Panc1 (cell line): ENCODE data around the gene TBC1D2B. TPM values are rescaled to one million over a fixed set of nuclear protein-coding genes. Genes with fewer than 3 reads are reported as not detected.

ENCODE experiments used
- ATAC-seq: fragments of 200-7000 bp; cut with Tn5 transposase; 2 replicates; pipeline ENCODE4 v1.9.1; 2020; ENCODE audit warnings: mild to moderate bottlenecking, moderate library complexity
- BruUV-seq: library from RNA; stranded (reverse); fragments of 400-500 nt; replicated peaks from 2 replicates; lab custom pipeline; 2021; lab: Mats Ljungman, UMichigan
- CTCF ChIA-PET: fragments of 300-600 bp; sonication (Branson Sonifier 250); formaldehyde crosslinking; loops from one replicate; lab custom pipeline; 2022; ENCODE audit warnings: antibody characterized with exemption; lab: Charles Lee
- POLR2A ChIA-PET: fragments of 300-600 bp; sonication (Branson Sonifier 250); formaldehyde crosslinking; loops from one replicate; lab custom pipeline; 2022; ENCODE audit warnings: antibody characterized with exemption; lab: Charles Lee
- DNase-seq: peaks from one replicate; pipeline ENCODE4 v3.0.0-alpha.2; 2010; ENCODE audit warnings: low read depth, low spot score
- H3K27ac ChIP-seq: 2 replicates; pipeline ENCODE4 v1.5.1; 2011; ENCODE audit warnings: mild to moderate bottlenecking, low read length, inconsistent platforms
- H3K27me3 ChIP-seq: fragments of 200-500 bp; sonication (Bioruptor generic); 2 replicates; pipeline ENCODE4 v1.6.0; 2014; ENCODE audit warnings: low read length, inconsistent platforms; ENCODE audit not compliant: control insufficient read depth, insufficient read depth
- H3K36me3 ChIP-seq: fragments of 200-500 bp; sonication (Bioruptor generic); 2 replicates; pipeline ENCODE4 v1.5.1; 2014; ENCODE audit warnings: inconsistent platforms, mild to moderate bottlenecking, low read length, moderate library complexity; ENCODE audit not compliant: control insufficient read depth, insufficient read depth
- H3K4me1 ChIP-seq: 2 replicates; pipeline ENCODE4 v1.5.1; 2011; ENCODE audit warnings: inconsistent platforms, mild to moderate bottlenecking, low read length, moderate library complexity; ENCODE audit not compliant: control insufficient read depth, insufficient read depth
- H3K4me3 ChIP-seq, 2 experiments: 2 replicates each; pipeline ENCODE4 v1.5.1; 2011 to 2012; ENCODE audit warnings: low read depth in 2 of 2, low read length in 2 of 2, mild to moderate bottlenecking in 2 of 2, inconsistent platforms in 1 of 2, moderate library complexity in 1 of 2
- H3K9me3 ChIP-seq: fragments of 200-500 bp; sonication (Bioruptor generic); 2 replicates; pipeline ENCODE4 v1.5.1; 2014; ENCODE audit warnings: low read depth, mild to moderate bottlenecking, inconsistent platforms, low read length, moderate library complexity; ENCODE audit not compliant: control insufficient read depth, insufficient read depth
- POLR2AphosphoS5 ChIP-seq: IDR thresholded peaks from 2 replicates; pipeline ENCODE4 v1.6.1; 2012; ENCODE audit warnings: mild to moderate bottlenecking, low read depth, low read length, moderate library complexity
- SIN3A ChIP-seq: IDR thresholded peaks from 2 replicates; pipeline ENCODE4 v1.6.1; 2012; ENCODE audit warnings: low read depth, mild to moderate bottlenecking, low read length, moderate library complexity, borderline replicate concordance; ENCODE audit not compliant: insufficient read depth
- TCF7L2 ChIP-seq: IDR thresholded peaks from 2 replicates; pipeline ENCODE4 v1.6.1; 2011; ENCODE audit warnings: mild to moderate bottlenecking, low read depth, low read length, inconsistent platforms
- in situ Hi-C: cut with HindIII; loops from 2 replicates; pipeline ENCODE4 v1.10.0; 2016; ENCODE audit warnings: low sequenced_read_pairs, low pct_unique_long_range_greater_than_20kb
- intact Hi-C: fragments of 100-400 bp; cut with micrococcal nuclease; formaldehyde crosslinking; loops from one replicate; pipeline ENCODE4 v1.10.0; 2022; ENCODE audit not compliant: unreplicated experiment
- total RNA-seq: library from RNA; stranded (reverse); gene quantifications from one replicate; pipeline ENCODE4 v1.2.1, GENCODE V29; 2021; ENCODE audit not compliant: unreplicated experiment
- TF ChIP-seq, protein P1 (sequence below), 2 experiments: IDR thresholded peaks; 2 replicates each; pipeline ENCODE4 v1.6.1; 2011 to 2012; ENCODE audit warnings: low read depth in 2 of 2, control low read depth in 1 of 2, low read length in 1 of 2, mild to moderate bottlenecking in 1 of 2, moderate library complexity in 1 of 2; ENCODE audit not compliant: insufficient read depth in 1 of 2
- TF ChIP-seq, protein P2 (sequence below): fragments of 450-650 bp; IDR thresholded peaks from 2 replicates; pipeline ENCODE4 v1.5.1; 2017; ENCODE audit warnings: mild to moderate bottlenecking

Gene TBC1D2B
- total RNA-seq, 1 experiment from 2014 or later = 59.3 TPM

DNA sequence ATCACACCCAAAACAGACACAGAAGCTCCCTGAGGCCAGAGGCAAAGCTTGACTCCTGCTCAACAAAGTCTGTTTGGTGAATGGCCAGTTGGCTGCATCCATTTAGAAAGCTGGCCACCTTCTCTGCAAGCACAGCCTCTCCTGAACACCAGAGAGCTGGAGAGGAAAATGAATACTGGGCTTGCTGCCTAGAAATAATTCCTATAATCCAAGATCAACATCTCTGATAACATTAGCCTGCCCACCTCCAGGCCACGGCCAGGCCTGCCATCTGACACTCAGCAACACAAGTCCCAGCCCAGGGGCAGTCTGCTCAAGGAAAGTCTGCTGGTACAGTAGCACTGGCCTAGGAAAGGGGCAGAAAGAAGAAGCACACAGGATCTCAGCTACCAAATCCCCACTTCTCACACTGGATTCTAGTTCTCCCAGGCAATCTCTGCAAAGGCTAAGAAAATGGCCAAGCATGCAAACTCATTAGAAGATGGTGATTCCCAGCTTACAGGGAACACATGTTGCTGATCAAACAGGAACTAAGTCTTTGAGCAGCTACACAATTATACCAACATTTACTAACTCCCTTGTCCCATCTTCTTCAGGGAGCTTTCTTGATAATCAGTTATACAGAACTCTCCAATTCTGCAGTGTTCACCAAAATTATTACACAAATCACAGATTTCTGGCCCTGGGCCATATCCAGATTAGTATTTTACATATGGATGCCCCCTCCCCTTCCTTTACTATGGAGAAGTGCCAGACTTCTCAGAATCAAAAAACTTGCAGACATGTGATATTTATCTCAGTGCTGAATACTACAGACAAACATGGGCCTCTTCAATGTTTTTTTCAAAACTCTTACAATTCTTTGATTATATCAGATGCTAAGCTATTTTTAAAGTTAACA lies 9.9 kb downstream of the TBC1D2B start:
- H3K27ac ChIP-seq = peak overlapping the region; percentile 96
- CTCF ChIA-PET = interaction anchor here (1.2 kb wide), 1 partner anchor 8 kb away, joined by 3 read pairs; no protein-coding TSS in a partner anchor
- intact Hi-C loops = no loop called here
- no peak for DNase-seq
- H3K27me3 ChIP-seq = no peaks in the 10 kb centered on the region
- H3K9me3 ChIP-seq = no peaks in the 10 kb centered on the region
- no peaks in the 10 kb centered on the region for H3K36me3 ChIP-seq
- H3K4me3 ChIP-seq = peak overlapping the region in 1 of 2 experiments; percentile 17; a peak in 2 of 4 replicates
- peak; percentile 76 for ATAC-seq
- in situ Hi-C loops = no loop called here
- POLR2A ChIA-PET = no interaction called here
- BruUV-seq = no TSS peak
- TF ChIP-seq, protein P1, sequence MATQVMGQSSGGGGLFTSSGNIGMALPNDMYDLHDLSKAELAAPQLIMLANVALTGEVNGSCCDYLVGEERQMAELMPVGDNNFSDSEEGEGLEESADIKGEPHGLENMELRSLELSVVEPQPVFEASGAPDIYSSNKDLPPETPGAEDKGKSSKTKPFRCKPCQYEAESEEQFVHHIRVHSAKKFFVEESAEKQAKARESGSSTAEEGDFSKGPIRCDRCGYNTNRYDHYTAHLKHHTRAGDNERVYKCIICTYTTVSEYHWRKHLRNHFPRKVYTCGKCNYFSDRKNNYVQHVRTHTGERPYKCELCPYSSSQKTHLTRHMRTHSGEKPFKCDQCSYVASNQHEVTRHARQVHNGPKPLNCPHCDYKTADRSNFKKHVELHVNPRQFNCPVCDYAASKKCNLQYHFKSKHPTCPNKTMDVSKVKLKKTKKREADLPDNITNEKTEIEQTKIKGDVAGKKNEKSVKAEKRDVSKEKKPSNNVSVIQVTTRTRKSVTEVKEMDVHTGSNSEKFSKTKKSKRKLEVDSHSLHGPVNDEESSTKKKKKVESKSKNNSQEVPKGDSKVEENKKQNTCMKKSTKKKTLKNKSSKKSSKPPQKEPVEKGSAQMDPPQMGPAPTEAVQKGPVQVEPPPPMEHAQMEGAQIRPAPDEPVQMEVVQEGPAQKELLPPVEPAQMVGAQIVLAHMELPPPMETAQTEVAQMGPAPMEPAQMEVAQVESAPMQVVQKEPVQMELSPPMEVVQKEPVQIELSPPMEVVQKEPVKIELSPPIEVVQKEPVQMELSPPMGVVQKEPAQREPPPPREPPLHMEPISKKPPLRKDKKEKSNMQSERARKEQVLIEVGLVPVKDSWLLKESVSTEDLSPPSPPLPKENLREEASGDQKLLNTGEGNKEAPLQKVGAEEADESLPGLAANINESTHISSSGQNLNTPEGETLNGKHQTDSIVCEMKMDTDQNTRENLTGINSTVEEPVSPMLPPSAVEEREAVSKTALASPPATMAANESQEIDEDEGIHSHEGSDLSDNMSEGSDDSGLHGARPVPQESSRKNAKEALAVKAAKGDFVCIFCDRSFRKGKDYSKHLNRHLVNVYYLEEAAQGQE (IDR thresholded peaks at IDR 0.05; ENCODE audit: insufficient read depth in 1 of 2, low read depth in 2 of 2, low read length in 1 of 2) = no peak
- TF ChIP-seq, protein P2, sequence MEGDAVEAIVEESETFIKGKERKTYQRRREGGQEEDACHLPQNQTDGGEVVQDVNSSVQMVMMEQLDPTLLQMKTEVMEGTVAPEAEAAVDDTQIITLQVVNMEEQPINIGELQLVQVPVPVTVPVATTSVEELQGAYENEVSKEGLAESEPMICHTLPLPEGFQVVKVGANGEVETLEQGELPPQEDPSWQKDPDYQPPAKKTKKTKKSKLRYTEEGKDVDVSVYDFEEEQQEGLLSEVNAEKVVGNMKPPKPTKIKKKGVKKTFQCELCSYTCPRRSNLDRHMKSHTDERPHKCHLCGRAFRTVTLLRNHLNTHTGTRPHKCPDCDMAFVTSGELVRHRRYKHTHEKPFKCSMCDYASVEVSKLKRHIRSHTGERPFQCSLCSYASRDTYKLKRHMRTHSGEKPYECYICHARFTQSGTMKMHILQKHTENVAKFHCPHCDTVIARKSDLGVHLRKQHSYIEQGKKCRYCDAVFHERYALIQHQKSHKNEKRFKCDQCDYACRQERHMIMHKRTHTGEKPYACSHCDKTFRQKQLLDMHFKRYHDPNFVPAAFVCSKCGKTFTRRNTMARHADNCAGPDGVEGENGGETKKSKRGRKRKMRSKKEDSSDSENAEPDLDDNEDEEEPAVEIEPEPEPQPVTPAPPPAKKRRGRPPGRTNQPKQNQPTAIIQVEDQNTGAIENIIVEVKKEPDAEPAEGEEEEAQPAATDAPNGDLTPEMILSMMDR = no peak
- TF ChIP-seq SIN3A (peak; percentile 58; the same call in 1 of the 2 replicates), POLR2AphosphoS5 (peak; percentile 57; the same call in 1 of the 2 replicates), TCF7L2 (peak; percentile 6; the same call in 1 of the 2 replicates)
- H3K4me1 ChIP-seq = peaks cover 97% of the 10 kb centered on the region

DNA sequence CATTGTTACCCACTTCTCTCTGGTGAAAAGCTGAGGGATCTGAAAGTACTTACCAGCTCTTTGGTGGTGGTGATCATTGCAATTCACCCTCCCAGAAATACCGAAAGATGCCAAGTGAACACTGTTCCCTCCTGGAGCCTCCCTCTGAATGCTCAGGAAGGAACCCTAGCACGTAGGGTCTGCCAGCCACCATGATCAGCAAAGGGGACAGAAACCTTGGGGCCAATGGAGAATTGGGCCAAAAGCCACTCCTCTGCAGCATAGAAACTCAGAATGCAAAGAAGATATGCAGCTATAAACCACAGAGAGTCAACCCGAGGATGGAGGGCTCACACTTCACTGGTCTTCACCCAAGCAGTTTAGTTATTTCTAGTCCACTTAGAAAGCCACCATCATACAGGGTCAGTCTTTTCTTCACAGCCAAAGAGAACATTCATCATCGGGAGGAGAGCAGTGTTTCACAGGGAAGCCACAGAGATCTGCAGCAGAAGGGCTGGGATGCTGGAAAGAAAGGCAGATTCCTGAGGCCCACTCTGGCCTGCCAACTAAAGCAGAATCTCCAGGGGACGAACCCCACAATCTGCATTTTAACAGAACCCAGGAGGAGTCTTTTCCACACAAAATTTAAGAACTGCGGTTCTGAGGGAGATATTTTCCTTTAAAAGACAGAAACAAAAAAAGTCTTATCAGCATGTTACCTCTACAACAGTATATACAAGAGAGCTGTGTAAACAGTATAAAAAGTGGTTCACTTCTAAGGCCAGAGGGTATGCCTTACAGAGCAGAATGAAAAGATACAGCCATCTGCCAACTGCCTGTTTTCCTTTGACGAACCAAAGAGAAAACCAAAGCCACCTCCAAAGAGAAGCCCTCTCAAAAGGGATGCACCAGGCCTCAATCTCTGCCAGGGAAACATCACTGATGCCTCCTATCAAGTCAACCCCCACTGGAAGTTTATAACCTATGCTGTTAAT lies 11.3 kb downstream of the TBC1D2B start:
- Histone ChIP-seq H3K27me3 (no peaks in the 10 kb centered on the region), H3K36me3 (no peaks in the 10 kb centered on the region), H3K9me3 (no peaks in the 10 kb centered on the region), H3K4me3 (no peak overlapping the region; a peak in 2 of 4 replicates), H3K27ac (peak overlapping the region; percentile 96), H3K4me1 (peaks cover 94% of the 10 kb centered on the region)
- ATAC-seq (no peak), DNase-seq (no peak)
- no peak for TF ChIP-seq SIN3A
- peak; percentile 71 for TF ChIP-seq TCF7L2
- ChIA-PET CTCF (interaction anchor here (0.6 to 0.7 kb wide), 2 partner anchors 55 to 130 kb away, joined by 3 to 4 read pairs; no protein-coding TSS in a partner anchor), POLR2A (interaction anchor here (1.2 kb wide), 1 partner anchor 14 kb away, joined by 4 read pairs; no protein-coding TSS in a partner anchor)
- intact Hi-C loops = no loop called here
- no TSS peak for BruUV-seq
- in situ Hi-C loops = no loop called here
